ENCODE measurements around the gene NKX2-3. TPM values are rescaled to one million over a fixed set of nuclear protein-coding genes. Genes with fewer than 3 reads are reported as not detected.

The NKX2-3 gene
- total RNA-seq, 1 donor from 2014 or later: not detected

- DNase-seq (ENCODE audit: low read depth): no peak
- no peak for TF ChIP-seq CTCF (conservative IDR thresholded peaks at IDR 0.05; ENCODE audit: low read depth, low read length)
- H3K4me3 ChIP-seq (ENCODE audit: low read depth, low read length): no peak overlapping the region
Measured at GRCh38 chr10:99507265-99507664, 25.5 kb upstream of the NKX2-3 start.

GRCh38 chr10:99513061-99513460 is 19.7 kb upstream of the NKX2-3 start:
- TF ChIP-seq CTCF (conservative IDR thresholded peaks at IDR 0.05; ENCODE audit: low read depth, low read length): no peak
- no peak for DNase-seq (ENCODE audit: low read depth)
- H3K4me3 ChIP-seq (ENCODE audit: low read depth, low read length): no peak overlapping the region

- DNase-seq (ENCODE audit: low read depth): no peak
- no peak for TF ChIP-seq CTCF (conservative IDR thresholded peaks at IDR 0.05; ENCODE audit: low read depth, low read length)
- no peak overlapping the region for H3K4me3 ChIP-seq (ENCODE audit: low read depth, low read length)
Measured at GRCh38 chr10:99519690-99520039, 13.1 kb upstream of the NKX2-3 start.

- no peak for TF ChIP-seq CTCF (conservative IDR thresholded peaks at IDR 0.05; ENCODE audit: low read depth, low read length)
Measured at GRCh38 chr10:99520040-99520846, 12.5 kb upstream of the NKX2-3 start.

GRCh38 chr10:99520847-99521764 is 11.6 kb upstream of the NKX2-3 start:
- no peak overlapping the region for H3K4me3 ChIP-seq (ENCODE audit: low read depth, low read length)
- no peak for TF ChIP-seq CTCF (conservative IDR thresholded peaks at IDR 0.05; ENCODE audit: low read depth, low read length)
- DNase-seq (ENCODE audit: low read depth): no peak

More at GRCh38 chr10:99520040-99520846, 12.5 kb upstream of the NKX2-3 start:
- H3K4me3 ChIP-seq (ENCODE audit: low read depth, low read length): no peak overlapping the region
- no peak for DNase-seq (ENCODE audit: low read depth)

GRCh38 chr10:99521765-99522469 is 10.8 kb upstream of the NKX2-3 start:
- TF ChIP-seq CTCF (conservative IDR thresholded peaks at IDR 0.05; ENCODE audit: low read depth, low read length): no peak
- no peak overlapping the region for H3K4me3 ChIP-seq (ENCODE audit: low read depth, low read length)
- no peak for DNase-seq (ENCODE audit: low read depth)

Data from epithelial cell of proximal tubule (primary cell).